Endothelial cell of umbilical vein (primary cell): ENCODE measurements around the gene SPACDR.

Experiments
- POLR2A ChIP-seq: IDR thresholded peaks from 2 replicates; pipeline ENCODE4 v1.6.1; 2012; ENCODE audit warnings: low read depth, mild to moderate bottlenecking, control low read depth, low read length
- TF ChIP-seq, protein P1 (sequence below), 2 donors: IDR thresholded peaks; 1 replicate in 1 of 2; 2 replicates in 1 of 2; pipeline ENCODE4 v1.5.1; 2011; ENCODE audit warnings: low read length in 2 of 2, mild to moderate bottlenecking in 2 of 2, moderate library complexity in 2 of 2, control low read depth in 1 of 2, inconsistent platforms in 1 of 2, low read depth in 1 of 2; ENCODE audit not compliant: insufficient read depth in 1 of 2; ENCODE audit errors: extremely low read depth in 1 of 2

DNA sequence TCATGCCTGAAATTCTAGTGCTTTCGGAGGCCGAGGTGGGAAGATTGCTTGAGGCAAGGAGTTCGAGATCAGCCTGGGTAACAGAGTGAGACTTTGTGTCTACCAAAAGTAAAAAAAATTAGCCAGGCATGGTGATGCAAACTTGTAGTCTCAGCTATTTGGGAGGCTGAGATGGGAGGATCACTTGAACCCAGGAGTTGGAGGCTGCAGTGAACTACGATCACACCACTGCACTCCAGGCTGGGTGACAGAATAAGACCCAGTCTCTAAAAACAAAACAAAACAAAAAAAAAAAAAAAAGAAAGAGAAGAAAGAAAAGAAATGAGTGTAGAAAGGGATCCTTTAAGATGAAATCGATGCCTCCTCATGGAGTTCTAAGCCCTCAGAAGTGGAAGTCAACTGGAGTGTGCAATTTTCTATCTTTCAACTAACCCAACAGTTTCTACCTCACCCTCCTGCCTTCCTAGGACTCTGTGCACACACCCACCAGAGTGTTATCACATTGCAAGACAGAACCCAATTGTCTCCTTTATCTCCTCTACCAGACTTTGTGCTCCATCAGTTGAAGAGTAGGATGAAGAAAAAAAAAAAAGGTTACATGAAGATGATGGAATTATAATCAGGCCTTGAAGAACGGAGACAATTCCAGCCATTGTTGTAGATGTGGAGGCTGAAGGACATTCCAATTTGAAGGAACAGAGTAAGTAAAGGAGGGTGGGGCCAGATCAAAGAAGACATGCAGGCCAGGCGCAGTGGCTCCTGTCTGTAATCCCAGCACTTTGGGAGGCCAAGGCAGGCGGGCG is 46.6 kb upstream of the SPACDR start:
- TF ChIP-seq, protein P1, sequence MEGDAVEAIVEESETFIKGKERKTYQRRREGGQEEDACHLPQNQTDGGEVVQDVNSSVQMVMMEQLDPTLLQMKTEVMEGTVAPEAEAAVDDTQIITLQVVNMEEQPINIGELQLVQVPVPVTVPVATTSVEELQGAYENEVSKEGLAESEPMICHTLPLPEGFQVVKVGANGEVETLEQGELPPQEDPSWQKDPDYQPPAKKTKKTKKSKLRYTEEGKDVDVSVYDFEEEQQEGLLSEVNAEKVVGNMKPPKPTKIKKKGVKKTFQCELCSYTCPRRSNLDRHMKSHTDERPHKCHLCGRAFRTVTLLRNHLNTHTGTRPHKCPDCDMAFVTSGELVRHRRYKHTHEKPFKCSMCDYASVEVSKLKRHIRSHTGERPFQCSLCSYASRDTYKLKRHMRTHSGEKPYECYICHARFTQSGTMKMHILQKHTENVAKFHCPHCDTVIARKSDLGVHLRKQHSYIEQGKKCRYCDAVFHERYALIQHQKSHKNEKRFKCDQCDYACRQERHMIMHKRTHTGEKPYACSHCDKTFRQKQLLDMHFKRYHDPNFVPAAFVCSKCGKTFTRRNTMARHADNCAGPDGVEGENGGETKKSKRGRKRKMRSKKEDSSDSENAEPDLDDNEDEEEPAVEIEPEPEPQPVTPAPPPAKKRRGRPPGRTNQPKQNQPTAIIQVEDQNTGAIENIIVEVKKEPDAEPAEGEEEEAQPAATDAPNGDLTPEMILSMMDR (IDR thresholded peaks at IDR 0.05; ENCODE audit: extremely low read depth in 1 of 2, insufficient read depth in 1 of 2, low read depth in 1 of 2, low read length in 2 of 2), result no peak
- TF ChIP-seq POLR2A, result no peak
